Astrocyte of the spinal cord (primary cell): ENCODE measurements around the gene CARD14.

Experiments
- DNase-seq: peaks from one replicate; pipeline ENCODE4 v3.0.0; 2011; ENCODE audit warnings: low read depth, low spot score
- H3K4me3 ChIP-seq: 2 replicates; pipeline ENCODE4 v1.5.1; 2011; ENCODE audit warnings: low read depth, mild to moderate bottlenecking, low read length, moderate library complexity
- in situ Hi-C: cut with HindIII; loops from 2 replicates; pipeline ENCODE4 v1.10.0; 2017; ENCODE audit warnings: low sequenced_read_pairs
- TF ChIP-seq, protein P1 (sequence below): IDR thresholded peaks from 2 replicates; pipeline ENCODE4 v1.5.1; 2012; ENCODE audit warnings: low read depth, mild to moderate bottlenecking, low read length, inconsistent platforms

The CARD14 gene

GRCh38 chr17:80204626-80205468 is 35.0 kb downstream of the CARD14 start:
- in situ Hi-C loops = no loop called here
- no peak for DNase-seq
- H3K4me3 ChIP-seq = no peak overlapping the region
- TF ChIP-seq, protein P1, sequence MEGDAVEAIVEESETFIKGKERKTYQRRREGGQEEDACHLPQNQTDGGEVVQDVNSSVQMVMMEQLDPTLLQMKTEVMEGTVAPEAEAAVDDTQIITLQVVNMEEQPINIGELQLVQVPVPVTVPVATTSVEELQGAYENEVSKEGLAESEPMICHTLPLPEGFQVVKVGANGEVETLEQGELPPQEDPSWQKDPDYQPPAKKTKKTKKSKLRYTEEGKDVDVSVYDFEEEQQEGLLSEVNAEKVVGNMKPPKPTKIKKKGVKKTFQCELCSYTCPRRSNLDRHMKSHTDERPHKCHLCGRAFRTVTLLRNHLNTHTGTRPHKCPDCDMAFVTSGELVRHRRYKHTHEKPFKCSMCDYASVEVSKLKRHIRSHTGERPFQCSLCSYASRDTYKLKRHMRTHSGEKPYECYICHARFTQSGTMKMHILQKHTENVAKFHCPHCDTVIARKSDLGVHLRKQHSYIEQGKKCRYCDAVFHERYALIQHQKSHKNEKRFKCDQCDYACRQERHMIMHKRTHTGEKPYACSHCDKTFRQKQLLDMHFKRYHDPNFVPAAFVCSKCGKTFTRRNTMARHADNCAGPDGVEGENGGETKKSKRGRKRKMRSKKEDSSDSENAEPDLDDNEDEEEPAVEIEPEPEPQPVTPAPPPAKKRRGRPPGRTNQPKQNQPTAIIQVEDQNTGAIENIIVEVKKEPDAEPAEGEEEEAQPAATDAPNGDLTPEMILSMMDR = no peak

DNA sequence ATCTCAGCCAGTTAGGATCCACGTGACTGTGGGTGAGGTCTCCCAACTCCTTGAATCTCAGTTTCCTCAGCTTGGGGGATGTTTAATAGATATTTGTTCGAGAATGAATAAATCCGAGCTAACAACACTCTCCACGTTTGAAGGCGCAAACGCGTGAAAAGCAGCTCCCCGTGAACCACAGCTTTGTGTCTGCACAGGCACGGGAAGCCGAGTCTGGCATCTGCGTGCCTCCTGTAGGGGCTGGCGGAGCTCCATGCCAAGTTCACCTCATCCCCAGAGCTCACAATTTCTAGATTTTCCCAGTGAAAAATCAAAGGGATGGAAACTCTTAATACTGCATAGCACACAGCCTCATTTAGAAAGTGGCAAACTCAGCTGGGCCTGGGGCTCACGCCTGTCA is 36.0 kb downstream of the CARD14 start:
- DNase-seq = no peak
- in situ Hi-C loops = no loop called here
- TF ChIP-seq, protein P1 = no peak
- no peak overlapping the region for H3K4me3 ChIP-seq

GRCh38 chr17:80208050-80208449 is 38.2 kb downstream of the CARD14 start:
- DNase-seq = no peak
- no peak overlapping the region for H3K4me3 ChIP-seq
- in situ Hi-C loops = no loop called here
- TF ChIP-seq, protein P1 = no peak

DNA sequence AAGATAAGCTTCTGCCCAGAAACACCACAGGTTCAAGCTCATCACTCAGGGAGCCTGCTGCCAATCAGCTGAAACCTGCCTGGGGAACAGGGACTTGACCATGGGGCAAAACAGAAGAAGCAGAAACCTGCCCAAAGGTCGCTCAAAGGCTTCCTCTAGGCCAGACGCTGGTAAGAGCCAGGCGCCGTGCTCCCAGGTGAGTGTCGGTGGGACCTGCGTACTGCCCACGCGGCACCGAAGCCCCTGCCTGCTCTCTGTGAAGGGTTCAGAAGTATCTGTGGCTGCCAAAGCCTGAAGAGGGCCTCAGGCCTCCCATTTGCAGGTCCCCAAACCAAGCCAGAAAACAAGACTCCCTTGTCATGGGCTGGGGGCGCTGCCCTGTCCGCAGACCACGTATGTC is 39.9 kb downstream of the CARD14 start:
- TF ChIP-seq, protein P1 = no peak
- DNase-seq = no peak
- in situ Hi-C loops = no loop called here
- no peak overlapping the region for H3K4me3 ChIP-seq

DNA sequence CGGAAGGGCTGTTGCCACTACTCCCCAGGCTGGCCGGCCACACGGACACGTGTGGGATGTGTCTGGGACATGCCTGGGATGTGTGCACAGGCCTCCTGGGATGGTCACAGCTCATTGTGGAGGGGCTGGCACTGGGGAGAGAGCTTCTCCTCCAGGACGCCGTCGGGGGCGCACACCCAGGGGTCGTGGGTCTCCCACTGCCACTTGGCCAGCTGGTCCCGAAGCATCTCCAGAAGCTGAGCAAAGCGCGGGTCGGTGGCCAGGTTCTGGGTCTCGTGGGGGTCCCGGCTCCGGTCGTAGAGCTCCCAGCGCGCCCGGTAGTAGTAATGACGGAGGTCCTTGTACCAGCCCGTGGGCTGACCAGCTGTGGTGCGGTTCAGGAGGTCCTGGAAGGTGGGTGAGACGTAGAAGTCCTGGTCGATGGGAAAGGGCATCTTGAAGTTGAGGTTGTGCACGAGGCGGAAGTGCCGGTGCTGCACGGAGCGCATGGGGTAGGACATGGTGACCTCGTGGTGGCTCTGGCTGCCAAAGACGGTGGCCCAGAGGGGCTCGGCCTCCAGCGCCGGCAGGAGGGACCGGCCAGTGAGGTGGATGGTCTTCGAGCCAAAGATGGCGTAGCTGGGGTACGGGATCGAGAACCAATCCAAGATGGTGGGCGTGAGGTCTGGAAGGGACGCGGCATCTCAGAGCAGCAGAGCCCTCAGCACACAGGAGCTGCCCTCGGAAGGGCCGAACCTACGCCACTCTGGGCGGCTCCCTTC is 40.7 kb downstream of the CARD14 start:
- H3K4me3 ChIP-seq = no peak overlapping the region
- in situ Hi-C loops = no loop called here
- no peak for DNase-seq
- TF ChIP-seq, protein P1 = no peak

DNA sequence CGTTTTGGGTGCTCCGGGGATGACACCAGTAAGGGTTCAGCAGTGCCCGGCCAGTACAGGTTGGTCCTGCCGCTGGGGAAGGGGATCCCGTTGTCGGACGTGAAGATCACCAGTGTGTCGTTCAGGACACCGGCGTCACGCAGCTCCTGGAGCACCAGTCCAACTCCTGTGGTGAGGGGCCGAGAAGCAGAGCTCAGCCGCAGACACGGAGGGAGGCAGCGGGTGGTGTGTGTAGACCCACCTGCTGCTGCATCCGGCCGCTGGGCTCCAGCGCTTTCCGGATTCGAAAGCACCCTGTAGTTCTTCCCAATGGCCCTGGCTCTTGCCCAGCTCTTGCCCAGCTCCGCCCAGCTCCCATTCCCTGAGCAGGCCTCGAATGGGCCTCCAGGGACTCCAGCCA is 42.3 kb downstream of the CARD14 start:
- in situ Hi-C loops = no loop called here
- TF ChIP-seq, protein P1 = no peak
- DNase-seq = no peak
- H3K4me3 ChIP-seq = no peak overlapping the region
